ENCODE results near the gene LCN15. TPM values are rescaled to one million over a fixed set of nuclear protein-coding genes. Genes with fewer than 3 reads are reported as not detected.
A peak's percentile ranks its signal among the peaks of the same experiment; 100 is the strongest.

LCN15 gene
- total RNA-seq, 4 donors from 2014 or later: 6.4 to 11.9 TPM; not detected in 2

- in situ Hi-C loops (cut with MboI; ENCODE audit: low pct_ligation_motif_present in 1 of 4, low pct_unique_long_range_greater_than_20kb in 1 of 4, low sequenced_read_pairs in 3 of 4): no loop called here
- 1% methylated on average over 30 of the region's 96 CpGs; no CpG with 5 or more reads in 1 of the 2 donors for WGBS, 2 donors (ENCODE audit: low coverage in 1 of 2)
- H3K36me3 ChIP-seq: no peaks in the 10 kb centered on the region
- intact Hi-C loops (cut with DNase I; ENCODE audit: low total_unique reads): no loop called here
- peak within 1 kb of the TSS; percentile 91 to 98 (median 94) for H3K27ac ChIP-seq
- peak; percentile 81 for DNase-seq
- peak; percentile 67 for TF ChIP-seq POLR2A (IDR thresholded peaks at IDR 0.05)
- no peak for TF ChIP-seq EP300 (IDR thresholded peaks at IDR 0.05; ENCODE audit: low read depth)
- TF ChIP-seq, protein P1, sequence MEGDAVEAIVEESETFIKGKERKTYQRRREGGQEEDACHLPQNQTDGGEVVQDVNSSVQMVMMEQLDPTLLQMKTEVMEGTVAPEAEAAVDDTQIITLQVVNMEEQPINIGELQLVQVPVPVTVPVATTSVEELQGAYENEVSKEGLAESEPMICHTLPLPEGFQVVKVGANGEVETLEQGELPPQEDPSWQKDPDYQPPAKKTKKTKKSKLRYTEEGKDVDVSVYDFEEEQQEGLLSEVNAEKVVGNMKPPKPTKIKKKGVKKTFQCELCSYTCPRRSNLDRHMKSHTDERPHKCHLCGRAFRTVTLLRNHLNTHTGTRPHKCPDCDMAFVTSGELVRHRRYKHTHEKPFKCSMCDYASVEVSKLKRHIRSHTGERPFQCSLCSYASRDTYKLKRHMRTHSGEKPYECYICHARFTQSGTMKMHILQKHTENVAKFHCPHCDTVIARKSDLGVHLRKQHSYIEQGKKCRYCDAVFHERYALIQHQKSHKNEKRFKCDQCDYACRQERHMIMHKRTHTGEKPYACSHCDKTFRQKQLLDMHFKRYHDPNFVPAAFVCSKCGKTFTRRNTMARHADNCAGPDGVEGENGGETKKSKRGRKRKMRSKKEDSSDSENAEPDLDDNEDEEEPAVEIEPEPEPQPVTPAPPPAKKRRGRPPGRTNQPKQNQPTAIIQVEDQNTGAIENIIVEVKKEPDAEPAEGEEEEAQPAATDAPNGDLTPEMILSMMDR (IDR thresholded peaks at IDR 0.05): no peak
- peak; percentile 51 to 80 (median 67) for TF ChIP-seq POLR2AphosphoS5 (IDR thresholded peaks at IDR 0.05)
- H3K27me3 ChIP-seq: peaks cover 1% of the 10 kb centered on the region
- peaks cover 23 to 41% (median 31%) of the 10 kb centered on the region in 4 donors for H3K4me1 ChIP-seq
- peak within 1 kb of the TSS; percentile 91 to 99 (median 95) for H3K4me3 ChIP-seq
- no peaks in the 10 kb centered on the region for H3K9me3 ChIP-seq
Measured at GRCh38 chr9:136807281-136808074, 43.2 kb upstream of the LCN15 start, which contains the start of gene RABL6. Gene RABL6, plus strand, starts transcription at chr9:136807948. Its CDS starts 249 bp downstream, at chr9:136808197.

DNA sequence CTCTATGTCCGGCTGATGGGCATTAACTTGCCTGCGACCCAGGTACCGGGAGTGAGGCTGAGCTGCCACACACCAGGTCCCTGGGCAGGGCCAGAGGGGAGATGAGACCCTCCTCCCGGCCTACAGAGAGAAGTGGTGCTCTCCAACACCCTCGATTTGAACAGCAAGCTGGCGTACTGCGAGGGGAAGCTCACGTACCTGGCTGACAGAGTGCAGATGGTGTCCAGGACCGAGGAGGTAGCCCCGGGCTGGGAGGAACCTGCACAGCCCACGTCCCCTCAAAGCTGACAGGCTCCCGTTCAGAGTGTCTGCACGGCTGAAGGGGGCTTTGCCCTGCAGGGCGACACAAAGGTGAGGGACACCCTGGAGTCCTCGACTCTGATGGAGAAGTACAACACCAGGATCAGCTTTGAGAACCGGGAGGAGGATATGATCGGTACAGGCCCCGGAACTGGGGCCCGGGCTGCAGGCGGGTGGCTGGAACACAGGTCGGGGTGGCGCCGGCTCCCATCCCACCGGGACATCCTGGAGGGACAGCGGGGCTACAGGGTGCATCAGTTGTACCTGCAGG lies 42.4 kb upstream of the LCN15 start:
- TF ChIP-seq EP300 (IDR thresholded peaks at IDR 0.05; ENCODE audit: low read depth) (no peak), POLR2AphosphoS5 (IDR thresholded peaks at IDR 0.05) (no peak), POLR2A (IDR thresholded peaks at IDR 0.05) (no peak)
- TF ChIP-seq, protein P1 (IDR thresholded peaks at IDR 0.05): no peak
- Histone ChIP-seq H3K9me3 (no peaks in the 10 kb centered on the region), H3K27me3 (peaks cover 9% of the 10 kb centered on the region), H3K27ac (peak overlapping the region; percentile 91 to 98 (median 94)), H3K36me3 (no peaks in the 10 kb centered on the region), H3K4me1 (peaks cover 23 to 42% (median 32%) of the 10 kb centered on the region in 4 donors), H3K4me3 (peak overlapping the region; percentile 34 to 99 (median 94))
- in situ Hi-C loops (cut with MboI; ENCODE audit: low pct_ligation_motif_present in 1 of 4, low pct_unique_long_range_greater_than_20kb in 1 of 4, low sequenced_read_pairs in 3 of 4) (no loop called here), intact Hi-C loops (cut with DNase I; ENCODE audit: low total_unique reads) (no loop called here)
- WGBS, 2 donors (ENCODE audit: low coverage in 1 of 2): 57% methylated on average over 25 of the region's 25 CpGs; no CpG with 5 or more reads in 1 of the 2 donors
- peak; percentile 4 for DNase-seq

- TF ChIP-seq EP300 (IDR thresholded peaks at IDR 0.05; ENCODE audit: low read depth): no peak
- TF ChIP-seq, protein P1 (IDR thresholded peaks at IDR 0.05): no peak
- TF ChIP-seq POLR2A (IDR thresholded peaks at IDR 0.05): no peak
- TF ChIP-seq POLR2AphosphoS5 (IDR thresholded peaks at IDR 0.05): no peak
- peaks cover 15% of the 10 kb centered on the region for H3K27me3 ChIP-seq
- DNase-seq: no peak
- intact Hi-C loops (cut with DNase I; ENCODE audit: low total_unique reads): no loop called here
- 98% methylated on average over 10 of the region's 10 CpGs; no CpG with 5 or more reads in 1 of the 2 donors for WGBS, 2 donors (ENCODE audit: low coverage in 1 of 2)
- H3K9me3 ChIP-seq: no peaks in the 10 kb centered on the region
- in situ Hi-C loops (cut with MboI; ENCODE audit: low pct_ligation_motif_present in 1 of 4, low pct_unique_long_range_greater_than_20kb in 1 of 4, low sequenced_read_pairs in 3 of 4): no loop called here
- H3K4me1 ChIP-seq: peaks cover 23 to 47% (median 35%) of the 10 kb centered on the region in 4 donors
- H3K27ac ChIP-seq: no peak overlapping the region
- no peaks in the 10 kb centered on the region for H3K36me3 ChIP-seq
- H3K4me3 ChIP-seq: no peak overlapping the region
Measured at GRCh38 chr9:136806067-136806466, 41.7 kb upstream of the LCN15 start.

- TF ChIP-seq POLR2A (IDR thresholded peaks at IDR 0.05) (peak; percentile 2), EP300 (IDR thresholded peaks at IDR 0.05; ENCODE audit: low read depth) (no peak)
- Histone ChIP-seq H3K9me3 (no peaks in the 10 kb centered on the region), H3K36me3 (no peaks in the 10 kb centered on the region), H3K27ac (no peak overlapping the region), H3K4me3 (no peak overlapping the region), H3K4me1 (peaks cover 24 to 47% (median 42%) of the 10 kb centered on the region in 4 donors), H3K27me3 (peaks cover 23% of the 10 kb centered on the region)
- in situ Hi-C loops (cut with MboI; ENCODE audit: low pct_ligation_motif_present in 1 of 4, low pct_unique_long_range_greater_than_20kb in 1 of 4, low sequenced_read_pairs in 3 of 4): no loop called here
- DNase-seq: no peak
- WGBS, 2 donors (ENCODE audit: low coverage in 1 of 2): 90 to 92% methylated on average over 4 to 11 of the region's 12 CpGs
- intact Hi-C loops (cut with DNase I; ENCODE audit: low total_unique reads): no loop called here
Measured at GRCh38 chr9:136805207-136805740, 41.0 kb upstream of the LCN15 start.

Data from transverse colon (tissue), 4 donors.